ENCODE measurements around the gene FAM20C.

FAM20C gene

DNA sequence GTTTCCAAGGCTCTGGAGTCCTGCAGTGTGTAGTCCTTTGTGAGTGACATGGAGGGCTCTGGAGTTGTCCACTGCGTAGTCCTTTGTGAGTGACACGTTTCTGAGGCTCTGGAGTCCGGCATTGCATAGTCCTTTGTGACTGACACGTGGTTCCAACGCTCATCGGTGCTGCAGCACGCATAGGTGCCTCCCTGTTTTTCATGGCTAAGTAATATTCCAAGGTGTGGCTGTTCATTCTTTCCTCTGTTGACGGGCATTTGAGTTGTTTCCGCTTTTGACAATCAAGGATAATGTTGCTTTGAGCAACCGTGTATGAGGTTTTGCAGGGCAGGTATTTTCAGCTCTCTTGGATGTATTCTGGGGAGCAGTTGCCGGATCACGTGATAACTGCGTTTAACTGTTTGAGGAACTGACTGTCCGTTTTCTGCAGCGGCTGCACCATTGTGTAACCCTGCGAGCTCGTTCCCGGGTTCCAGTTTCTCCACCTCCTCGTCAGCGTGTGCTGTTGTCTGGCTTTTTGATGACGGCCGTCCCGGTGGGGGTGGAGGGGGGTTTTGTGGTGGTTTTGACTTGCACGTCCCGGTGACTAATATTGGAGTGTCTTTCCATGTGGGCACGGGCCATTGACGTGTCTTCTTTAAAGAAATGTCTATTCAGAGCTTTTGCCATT lies 21.1 kb downstream of the FAM20C start:
- TF ChIP-seq CTCF (IDR thresholded peaks at IDR 0.05) = no peak
- H3K36me3 ChIP-seq = no peaks in the 10 kb centered on the region

GRCh38 chr7:214410-215212 lies 22.2 kb downstream of the FAM20C start:
- no peaks in the 10 kb centered on the region for H3K36me3 ChIP-seq
- H3K9me3 ChIP-seq = no peaks in the 10 kb centered on the region
- no peak overlapping the region for H3K4me3 ChIP-seq (ENCODE audit: low read depth in 1 of 2, low read length in 1 of 2)
- no peaks in the 10 kb centered on the region for H3K27me3 ChIP-seq
- no peak overlapping the region for H3K27ac ChIP-seq
- no peaks in the 10 kb centered on the region for H3K4me1 ChIP-seq (ENCODE audit: control insufficient read depth in 1 of 2, insufficient read depth in 1 of 2, low read depth in 1 of 2, low read length in 1 of 2)
- no peak for TF ChIP-seq CTCF (IDR thresholded peaks at IDR 0.05)

More for the DNA sequence above, 21.1 kb downstream of the FAM20C start:
- Histone ChIP-seq H3K9me3 (no peaks in the 10 kb centered on the region), H3K4me3 (ENCODE audit: low read depth in 1 of 2, low read length in 1 of 2) (no peak overlapping the region), H3K27me3 (no peaks in the 10 kb centered on the region), H3K27ac (no peak overlapping the region), H3K4me1 (ENCODE audit: control insufficient read depth in 1 of 2, insufficient read depth in 1 of 2, low read depth in 1 of 2, low read length in 1 of 2) (no peaks in the 10 kb centered on the region)

DNA sequence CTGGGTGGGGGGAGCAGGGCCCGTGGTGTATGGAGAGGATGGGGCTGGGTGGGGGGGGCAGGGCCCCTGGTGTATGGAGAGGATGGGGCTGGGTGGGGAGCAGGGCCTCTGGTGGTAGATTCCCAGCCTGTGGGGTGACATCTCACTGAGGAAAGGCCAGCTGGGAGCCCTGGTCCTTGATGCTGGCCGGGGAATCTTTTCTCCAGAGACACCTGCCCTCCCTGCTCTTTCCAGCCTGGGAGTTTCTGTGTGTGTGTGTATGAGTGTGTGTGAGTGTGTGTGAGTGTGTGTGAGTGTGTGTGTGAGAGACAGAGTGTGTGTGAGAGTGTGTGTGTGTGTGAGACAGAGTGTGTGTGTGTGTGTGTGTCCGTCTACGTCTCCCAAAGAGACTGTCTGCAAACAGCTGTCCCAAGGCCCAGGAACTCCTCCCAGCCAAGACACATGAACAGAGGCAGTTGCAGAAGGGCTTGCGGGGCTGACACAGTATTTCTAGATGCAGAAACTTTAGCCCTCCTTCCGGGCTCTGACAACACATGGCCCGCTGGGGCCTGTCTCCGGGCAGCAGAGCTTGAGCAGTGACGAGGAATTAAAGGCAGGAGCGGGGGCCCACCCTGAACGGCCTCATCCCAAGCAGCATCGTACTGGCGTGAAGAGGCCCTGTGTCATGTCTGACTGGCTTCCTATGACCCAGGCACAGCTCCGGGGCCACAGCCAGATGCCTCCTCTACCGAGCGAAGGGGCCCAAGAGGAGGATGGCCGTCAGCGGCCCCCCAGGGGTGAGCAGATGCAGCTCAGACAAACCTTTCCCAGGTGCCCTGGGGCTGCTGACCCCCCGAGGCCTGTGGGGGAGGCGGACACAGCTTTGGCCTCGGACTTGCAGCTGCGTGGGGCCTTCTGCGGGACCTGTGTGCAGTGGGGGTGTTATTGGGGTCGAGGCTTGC lies 24.3 kb downstream of the FAM20C start:
- no peaks in the 10 kb centered on the region for H3K9me3 ChIP-seq
- TF ChIP-seq CTCF (IDR thresholded peaks at IDR 0.05) = no peak
- no peaks in the 10 kb centered on the region for H3K27me3 ChIP-seq
- no peaks in the 10 kb centered on the region for H3K4me1 ChIP-seq (ENCODE audit: control insufficient read depth in 1 of 2, insufficient read depth in 1 of 2, low read depth in 1 of 2, low read length in 1 of 2)
- no peak overlapping the region for H3K27ac ChIP-seq
- no peaks in the 10 kb centered on the region for H3K36me3 ChIP-seq
- H3K4me3 ChIP-seq (ENCODE audit: low read depth in 1 of 2, low read length in 1 of 2) = no peak overlapping the region

DNA sequence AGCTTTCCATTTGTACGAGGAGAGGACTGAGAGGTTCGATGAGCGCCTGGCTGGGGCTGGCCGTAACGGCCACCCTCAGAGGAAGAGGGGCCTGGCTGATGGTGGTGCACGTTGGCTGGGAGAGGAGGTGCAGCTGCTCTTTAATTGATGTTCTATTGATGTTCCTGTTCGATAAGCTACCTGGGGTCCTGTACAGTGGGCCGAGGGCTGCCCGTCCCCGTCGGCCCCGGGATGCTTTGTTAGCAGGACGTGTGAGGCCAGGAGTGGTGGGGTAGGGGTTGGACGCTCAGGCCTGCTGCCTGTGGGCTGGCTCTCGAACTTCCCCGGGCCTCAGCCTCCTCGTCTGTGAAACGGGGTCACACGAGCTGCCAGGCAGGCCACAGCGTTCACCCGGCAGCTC lies 25.4 kb downstream of the FAM20C start:
- TF ChIP-seq CTCF (IDR thresholded peaks at IDR 0.05) = no peak
- Histone ChIP-seq H3K4me1 (ENCODE audit: control insufficient read depth in 1 of 2, insufficient read depth in 1 of 2, low read depth in 1 of 2, low read length in 1 of 2) (no peaks in the 10 kb centered on the region), H3K4me3 (ENCODE audit: low read depth in 1 of 2, low read length in 1 of 2) (no peak overlapping the region), H3K9me3 (no peaks in the 10 kb centered on the region), H3K36me3 (no peaks in the 10 kb centered on the region), H3K27me3 (no peaks in the 10 kb centered on the region), H3K27ac (no peak overlapping the region)

- no peaks in the 10 kb centered on the region for H3K36me3 ChIP-seq
- no peaks in the 10 kb centered on the region for H3K9me3 ChIP-seq
- no peak overlapping the region for H3K27ac ChIP-seq
- H3K27me3 ChIP-seq = no peaks in the 10 kb centered on the region
- no peaks in the 10 kb centered on the region for H3K4me1 ChIP-seq (ENCODE audit: control insufficient read depth in 1 of 2, insufficient read depth in 1 of 2, low read depth in 1 of 2, low read length in 1 of 2)
- H3K4me3 ChIP-seq (ENCODE audit: low read depth in 1 of 2, low read length in 1 of 2) = no peak overlapping the region
- TF ChIP-seq CTCF (IDR thresholded peaks at IDR 0.05) = no peak
These were observed 25.9 kb downstream of the FAM20C start for GRCh38 chr7:218316-218715.
